SKM-1 (cell line): ENCODE data around the gene EDC4.
"Not testable (repeated sequence)": the region's sequence is repeated elsewhere in the genome, so short reads cannot be mapped to it uniquely, and the experiment has no call there.

Source experiments
- DNase-seq: peaks from one replicate; lab custom pipeline; 2025; ENCODE audit not compliant: unreplicated experiment; lab: John Stamatoyannopoulos, UW

EDC4 gene

GRCh38 chr16:67846320-67847063 lies 26.4 kb upstream of the EDC4 start, which contains the start of gene NUTF2:
Gene NUTF2, plus strand, starts transcription at chr16:67846933. Its CDS starts 18,198 bp downstream, at chr16:67865131.
- peak; percentile 94 for DNase-seq

- no peak for DNase-seq
These were observed 25.6 kb upstream of the EDC4 start, which contains the start of gene CENPT for GRCh38 chr16:67847064-67847861. Gene CENPT, minus strand, starts transcription at chr16:67847693. Its CDS starts 13,834 bp downstream, at chr16:67833859.

- no peak for DNase-seq
These were observed 24.7 kb upstream of the EDC4 start for GRCh38 chr16:67848118-67848517.

- DNase-seq: no peak
These were observed 19.2 kb upstream of the EDC4 start for GRCh38 chr16:67853670-67854069.

GRCh38 chr16:67855789-67856188 lies 17.1 kb upstream of the EDC4 start:
- no peak for DNase-seq

GRCh38 chr16:67856927-67857546 lies 15.8 kb upstream of the EDC4 start:
- DNase-seq: no peak

GRCh38 chr16:67857547-67858233 lies 15.2 kb upstream of the EDC4 start:
- no peak for DNase-seq

- no peak for DNase-seq
These were observed 14.4 kb upstream of the EDC4 start for GRCh38 chr16:67858500-67858899.

- no peak for DNase-seq
These were observed 12.1 kb upstream of the EDC4 start for GRCh38 chr16:67860589-67861398.

GRCh38 chr16:67861877-67862276 lies 11.0 kb upstream of the EDC4 start:
- DNase-seq: no peak

GRCh38 chr16:67862623-67863583 lies 9.9 kb upstream of the EDC4 start:
- no peak for DNase-seq

GRCh38 chr16:67864044-67864443 lies 8.8 kb upstream of the EDC4 start:
- not testable (repeated sequence) for DNase-seq

- DNase-seq: no peak
These were observed 8.3 kb upstream of the EDC4 start for GRCh38 chr16:67864594-67864993.

GRCh38 chr16:67865318-67865717 lies 7.5 kb upstream of the EDC4 start:
- DNase-seq: no peak

- DNase-seq: no peak
These were observed 4.6 kb upstream of the EDC4 start for GRCh38 chr16:67868290-67868689.

GRCh38 chr16:67869653-67870052 lies 3.2 kb upstream of the EDC4 start:
- no peak for DNase-seq

- DNase-seq: no peak
These were observed 1.6 kb upstream of the EDC4 start for GRCh38 chr16:67871256-67871655.

GRCh38 chr16:67872131-67872630 lies 671 bp upstream of the EDC4 start:
- no peak for DNase-seq
